IMR-90 (cell line): ENCODE results near the gene ARSA. TPM values are rescaled to one million over a fixed set of nuclear protein-coding genes. Genes with fewer than 3 reads are reported as not detected.

ENCODE experiments used
- ATAC-seq: fragments of 200-7000 bp; cut with Tn5 transposase; 2 replicates; pipeline ENCODE4 v1.9.1; 2020; ENCODE audit warnings: low read depth, mild to moderate bottlenecking, moderate library complexity
- BruUV-seq: library from RNA; stranded (reverse); fragments of 400-500 nt; replicated peaks from 2 replicates; lab custom pipeline; 2021; lab: Mats Ljungman, UMichigan
- CTCF ChIA-PET: fragments of 300-600 bp; formaldehyde crosslinking; extraction: SDS; loops from one replicate; lab custom pipeline; 2021; ENCODE audit warnings: antibody characterized with exemption; lab: Yijun Ruan, JAX
- POLR2A ChIA-PET: fragments of 300-600 bp; sonication (Branson Sonifier 250); formaldehyde crosslinking; loops from one replicate; lab custom pipeline; 2022; ENCODE audit warnings: antibody characterized with exemption; ENCODE audit not compliant: unreplicated experiment; lab: Charles Lee
- DNase-seq: peaks from one replicate; pipeline ENCODE4 v3.0.0; 2013
- H2AFZ ChIP-seq: replicated peaks from 2 replicates; pipeline ENCODE3; 2013; ENCODE audit warnings: low read length, mild to moderate bottlenecking; ENCODE audit not compliant: poor library complexity
- H2AK5ac ChIP-seq: 2 replicates; pipeline ENCODE4 v1.6.1; 2013; ENCODE audit warnings: low read depth, low read length, inconsistent platforms
- H2AK9ac ChIP-seq: replicated peaks from 2 replicates; pipeline ENCODE3; 2013; ENCODE audit warnings: mild to moderate bottlenecking, low read depth, low read length, moderate library complexity; ENCODE audit not compliant: poor library complexity
- H2BK120ac ChIP-seq: 2 replicates; pipeline ENCODE4 v1.6.1; 2013; ENCODE audit warnings: low read depth, low read length, inconsistent platforms
- H2BK15ac ChIP-seq: 3 replicates; pipeline ENCODE4 v1.6.1; 2013; ENCODE audit warnings: low read depth, low read length, inconsistent platforms
- H2BK20ac ChIP-seq: 2 replicates; pipeline ENCODE4 v1.6.1; 2013; ENCODE audit warnings: low read depth, mild to moderate bottlenecking, inconsistent platforms, low read length, moderate library complexity
- H2BK5ac ChIP-seq: 2 replicates; pipeline ENCODE4 v1.6.1; 2013; ENCODE audit warnings: mild to moderate bottlenecking, low read depth, low read length, inconsistent platforms; ENCODE audit not compliant: poor library complexity, severe bottlenecking
- H3K14ac ChIP-seq: replicated peaks from 2 replicates; pipeline ENCODE4 v1.6.1; 2013; ENCODE audit warnings: low read depth, low read length, inconsistent platforms
- H3K18ac ChIP-seq: 2 replicates; pipeline ENCODE4 v1.6.1; 2013; ENCODE audit warnings: low read depth, low read length, control low read depth
- H3K23ac ChIP-seq: 2 replicates; pipeline ENCODE4 v1.6.1; 2013; ENCODE audit warnings: low read depth, low read length, inconsistent platforms
- H3K27ac ChIP-seq: 2 replicates; pipeline ENCODE4 v1.5.1; 2013; ENCODE audit warnings: mild to moderate bottlenecking, control low read depth, low read length; ENCODE audit not compliant: insufficient read depth
- H3K27me3 ChIP-seq: 2 replicates; pipeline ENCODE4 v1.6.1; 2013; ENCODE audit warnings: low read length; ENCODE audit not compliant: control insufficient read depth, insufficient read depth
- H3K36me3 ChIP-seq: 2 replicates; pipeline ENCODE4 v1.6.1; 2013; ENCODE audit warnings: low read length, mixed read lengths; ENCODE audit not compliant: control insufficient read depth, insufficient read depth
- H3K4ac ChIP-seq: 2 replicates; pipeline ENCODE4 v1.6.1; 2013; ENCODE audit warnings: low read depth, low read length, inconsistent platforms
- H3K4me1 ChIP-seq: 2 replicates; pipeline ENCODE4 v1.6.1; 2013; ENCODE audit warnings: low read length, mixed read lengths; ENCODE audit not compliant: control insufficient read depth, insufficient read depth
- H3K4me2 ChIP-seq: 2 replicates; pipeline ENCODE4 v1.6.1; 2013; ENCODE audit warnings: low read depth, mild to moderate bottlenecking, control low read depth, low read length, moderate library complexity
- H3K4me3 ChIP-seq: 2 replicates; pipeline ENCODE4 v1.5.1; 2013; ENCODE audit warnings: low read depth, mild to moderate bottlenecking, control low read depth, low read length, moderate library complexity; ENCODE audit not compliant: insufficient read depth
- H3K56ac ChIP-seq: 2 replicates; pipeline ENCODE4 v1.6.1; 2013; ENCODE audit warnings: low read length, inconsistent platforms; ENCODE audit not compliant: insufficient read depth; ENCODE audit errors: extremely low read depth
- H3K79me1 ChIP-seq, 2 experiments: 2 replicates each; pipeline ENCODE4 v1.6.1; 2013; ENCODE audit warnings: low read length in 2 of 2, inconsistent platforms in 1 of 2, low read depth in 1 of 2
- H3K9ac ChIP-seq: 2 replicates; pipeline ENCODE4 v1.6.1; 2013; ENCODE audit warnings: low read depth, low read length, control low read depth
- H3K9me1 ChIP-seq: 2 replicates; pipeline ENCODE4 v1.6.1; 2013; ENCODE audit warnings: low read length, inconsistent platforms; ENCODE audit not compliant: insufficient read depth
- H3K9me3 ChIP-seq: 2 replicates; pipeline ENCODE4 v1.6.1; 2013; ENCODE audit warnings: low read length; ENCODE audit not compliant: control insufficient read depth, insufficient read depth
- H4K20me1 ChIP-seq: 2 replicates; pipeline ENCODE4 v1.6.1; 2013; ENCODE audit warnings: low read length, inconsistent platforms; ENCODE audit not compliant: insufficient read depth
- H4K5ac ChIP-seq: 2 replicates; pipeline ENCODE4 v1.6.1; 2013; ENCODE audit warnings: mild to moderate bottlenecking, low read depth, low read length, control low read depth
- H4K8ac ChIP-seq, 2 experiments: 2 replicates each; pipeline ENCODE4 v1.6.1; 2013; ENCODE audit warnings: low read depth in 2 of 2, low read length in 2 of 2, control low read depth in 1 of 2, inconsistent platforms in 1 of 2
- H4K91ac ChIP-seq: 2 replicates; pipeline ENCODE4 v1.6.1; 2013; ENCODE audit warnings: low read depth, low read length, inconsistent platforms; ENCODE audit not compliant: insufficient read depth
- CEBPB ChIP-seq: IDR thresholded peaks from 2 replicates; pipeline ENCODE4 v1.6.1; 2012; ENCODE audit warnings: low read depth, low read length, improper control_type of control experiment
- WGBS, 2 experiments: methylation state at CpG; one replicate each; pipeline versions ENCODE4 v1.1.5 to v1.1.7; 2013; ENCODE audit warnings: missing lambda C conversion rate in 2 of 2; ENCODE audit not compliant: insufficient read length in 1 of 2; ENCODE audit errors: extremely low coverage in 2 of 2; 5-methylcytosine and 5-hydroxymethylcytosine counted together
- dilution Hi-C: fragments of 300-500 bp; cut with HindIII; formaldehyde crosslinking; loops from one replicate; pipeline ENCODE4 v1.14.3; 2018; ENCODE audit warnings: low sequenced_read_pairs; ENCODE audit not compliant: unreplicated experiment
- in situ Hi-C: fragments of 300-500 bp; cut with MboI; formaldehyde crosslinking; loops from 3 replicates; pipeline ENCODE4 v1.14.3; 2019; ENCODE audit warnings: low sequenced_read_pairs, inconsistent platforms, mixed read lengths
- intact Hi-C: fragments of 100-400 bp; cut with micrococcal nuclease; formaldehyde crosslinking; loops from 2 replicates; pipeline ENCODE4 v1.10.0; 2022
- polyA plus RNA-seq, 3 experiments: library from polyadenylated mRNA; depleted of rRNA; stranded (reverse); fragments of >200 nt; gene quantifications; 2 replicates each; pipeline ENCODE4 v1.2.3, GENCODE V29; 2012; ENCODE audit warnings: low replicate concordance in 1 of 3
- total RNA-seq: library from RNA; depleted of rRNA; stranded (reverse); fragments of >200 nt; gene quantifications from 2 replicates; pipeline ENCODE4 v1.2.3, GENCODE V29; 2012
- TF ChIP-seq, protein P1 (sequence below): fragments of 150-350 bp; IDR thresholded peaks from 2 replicates; pipeline ENCODE4 v1.6.1; 2016; ENCODE audit warnings: low read depth, mild to moderate bottlenecking, low read length, moderate library complexity, borderline replicate concordance

The ARSA gene
- total and polyA plus RNA-seq, 2 of the 4 experiments (the other 2 are of a cell fraction), result 3.4 to 24.2 TPM

- Histone ChIP-seq H4K91ac (no peak overlapping the region), H4K8ac (no peak overlapping the region), H3K56ac (no peak overlapping the region), H3K4ac (no peak overlapping the region), H2BK5ac (no peak overlapping the region), H4K20me1 (no peaks in the 10 kb centered on the region; the same call in 1 of the 2 replicates), H3K14ac (no peak overlapping the region), H3K27ac (no peak overlapping the region), H2AK9ac (no peak overlapping the region), H2BK20ac (no peak overlapping the region), H3K9me3 (no peaks in the 10 kb centered on the region), H4K5ac (no peak overlapping the region), H3K4me2 (no peak overlapping the region), H3K9ac (no peak overlapping the region), H3K36me3 (no peaks in the 10 kb centered on the region), H3K9me1 (no peaks in the 10 kb centered on the region), H3K27me3 (peaks cover 52% of the 10 kb centered on the region), H3K4me3 (no peak overlapping the region), H2AFZ (no peak overlapping the region), H3K18ac (no peak overlapping the region), H2BK15ac (no peak overlapping the region), H3K79me1 (no peaks in the 10 kb centered on the region), H3K23ac (no peak overlapping the region), H2AK5ac (no peak overlapping the region), H3K4me1 (no peaks in the 10 kb centered on the region), H2BK120ac (no peak overlapping the region)
- CTCF ChIA-PET, result no interaction called here
- whole genome bisulfite sequencing, 2 experiments, result no CpG with 5 or more reads among the region's 6 CpGs
- dilution Hi-C loops, result no loop called here
- TF ChIP-seq, protein P1, sequence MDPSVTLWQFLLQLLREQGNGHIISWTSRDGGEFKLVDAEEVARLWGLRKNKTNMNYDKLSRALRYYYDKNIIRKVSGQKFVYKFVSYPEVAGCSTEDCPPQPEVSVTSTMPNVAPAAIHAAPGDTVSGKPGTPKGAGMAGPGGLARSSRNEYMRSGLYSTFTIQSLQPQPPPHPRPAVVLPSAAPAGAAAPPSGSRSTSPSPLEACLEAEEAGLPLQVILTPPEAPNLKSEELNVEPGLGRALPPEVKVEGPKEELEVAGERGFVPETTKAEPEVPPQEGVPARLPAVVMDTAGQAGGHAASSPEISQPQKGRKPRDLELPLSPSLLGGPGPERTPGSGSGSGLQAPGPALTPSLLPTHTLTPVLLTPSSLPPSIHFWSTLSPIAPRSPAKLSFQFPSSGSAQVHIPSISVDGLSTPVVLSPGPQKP, result no peak
- TF ChIP-seq CEBPB, result no peak
- intact Hi-C loops, result no loop called here
- DNase-seq, result no peak
- in situ Hi-C loops, result no loop called here
- no TSS peak for BruUV-seq
- POLR2A ChIA-PET, result no interaction called here
- ATAC-seq, result no peak; the same call in 1 of the 2 replicates
Measured at GRCh38 chr22:50612168-50612527, 15.8 kb downstream of the ARSA start.
